SK-N-SH (cell line): ENCODE results near the gene SPTBN1. TPM values are rescaled to one million over a fixed set of nuclear protein-coding genes. Genes with fewer than 3 reads are reported as not detected.
A peak's percentile ranks its signal among the peaks of the same experiment; 100 is the strongest.

ENCODE experiments used
- CTCF ChIA-PET: fragments of 300-600, 350-600 bp; formaldehyde crosslinking; extraction: SDS; loops from one replicate; lab custom pipeline; 2021; lab: Yijun Ruan, JAX
- POLR2A ChIA-PET: fragments of 350-600 bp; sonication (Branson Sonifier 250); formaldehyde crosslinking; extraction: SDS; loops from one replicate; lab custom pipeline; 2020; ENCODE audit warnings: antibody characterized with exemption, inconsistent platforms; lab: Yijun Ruan, JAX
- DNase-seq: peaks from one replicate; pipeline ENCODE4 v3.0.0; 2012
- H2AFZ ChIP-seq: fragments of 200-600 bp; sonication (generic); 2 replicates; pipeline ENCODE4 v1.8.1; 2016; ENCODE audit warnings: antibody characterized with exemption, mild to moderate bottlenecking, low read depth
- H3F3A ChIP-seq: fragments of 200-600 bp; sonication (generic); replicated peaks from 2 replicates; pipeline ENCODE3; 2016; ENCODE audit warnings: antibody characterized with exemption, mild to moderate bottlenecking; ENCODE audit not compliant: insufficient read depth
- H3K27ac ChIP-seq, 2 experiments: fragments of 200-500 bp in 1 of 2; fragments of 200-600 bp in 1 of 2; sonication (Bioruptor generic) in 1 of 2; sonication (generic), shearing (Covaris generic) in 1 of 2; 2 replicates each; pipeline versions ENCODE4 v1.5.1 to v1.6.1; 2014 to 2016; ENCODE audit warnings: low read depth in 2 of 2, inconsistent platforms in 1 of 2, low read length in 1 of 2, mild to moderate bottlenecking in 1 of 2, mixed read lengths in 1 of 2
- H3K27me3 ChIP-seq: fragments of 200-600 bp; sonication (generic), shearing (Covaris generic); 2 replicates; pipeline ENCODE4 v1.6.1; 2016; ENCODE audit warnings: mixed run types; ENCODE audit not compliant: insufficient read depth
- H3K36me3 ChIP-seq, 2 experiments: fragments of 200-500 bp in 1 of 2; fragments of 200-600 bp in 1 of 2; sonication (Bioruptor generic) in 1 of 2; sonication (generic) in 1 of 2; replicated peaks in 1 of 2; 2 replicates each; pipeline versions ENCODE3 to v1.5.1; 2014 to 2016; ENCODE audit warnings: low read length in 1 of 2, mild to moderate bottlenecking in 1 of 2; ENCODE audit not compliant: insufficient read depth in 2 of 2, control insufficient read depth in 1 of 2
- H3K4me1 ChIP-seq, 2 experiments: fragments of 200-500 bp in 1 of 2; fragments of 200-600 bp in 1 of 2; sonication (Bioruptor generic) in 1 of 2; sonication (generic), shearing (Covaris generic) in 1 of 2; 2 replicates each; pipeline versions ENCODE4 v1.5.1 to v1.6.1; 2014 to 2016; ENCODE audit warnings: low read depth in 1 of 2, low read length in 1 of 2, mixed run types in 1 of 2; ENCODE audit not compliant: insufficient read depth in 2 of 2, control insufficient read depth in 1 of 2
- H3K4me2 ChIP-seq: fragments of 200-600 bp; sonication (generic), shearing (Covaris generic); 2 replicates; pipeline ENCODE4 v1.6.1; 2017; ENCODE audit warnings: mixed run types
- H3K4me3 ChIP-seq, 2 experiments: fragments of 200-500 bp in 1 of 2; fragments of 200-600 bp in 1 of 2; sonication (Bioruptor generic) in 1 of 2; sonication (generic), shearing (Covaris generic) in 1 of 2; 2 replicates each; pipeline versions ENCODE4 v1.5.1 to v1.8.1; 2014 to 2016; ENCODE audit warnings: low read depth in 2 of 2, inconsistent platforms in 1 of 2, low read length in 1 of 2, mild to moderate bottlenecking in 1 of 2, mixed read lengths in 1 of 2, moderate library complexity in 1 of 2
- H3K79me2 ChIP-seq: fragments of 200-600 bp; sonication (generic); 2 replicates; pipeline ENCODE4 v1.8.1; 2017; ENCODE audit warnings: mild to moderate bottlenecking; ENCODE audit not compliant: insufficient read depth
- H3K9ac ChIP-seq: fragments of 200-600 bp; sonication (generic); 2 replicates; pipeline ENCODE4 v1.6.1; 2017; ENCODE audit warnings: mixed run types
- H3K9me2 ChIP-seq: fragments of 200-600 bp; sonication (generic); 2 replicates; pipeline ENCODE4 v1.6.1; 2017; ENCODE audit warnings: mixed run types
- H3K9me3 ChIP-seq: fragments of 200-600 bp; sonication (generic); 2 replicates; pipeline ENCODE4 v1.6.1; 2017; ENCODE audit warnings: mixed run types, mild to moderate bottlenecking, moderate library complexity
- H4K20me1 ChIP-seq: fragments of 200-600 bp; sonication (generic); 2 replicates; pipeline ENCODE4 v1.6.1; 2017; ENCODE audit warnings: mild to moderate bottlenecking, mixed run types; ENCODE audit not compliant: insufficient read depth
- CHD2 ChIP-seq: fragments of 150-350 bp; IDR thresholded peaks from 2 replicates; pipeline ENCODE4 v1.6.1; 2018; ENCODE audit warnings: low read length; ENCODE audit not compliant: partially characterized antibody
- ELF1 ChIP-seq: IDR thresholded peaks from 2 replicates; pipeline ENCODE4 v1.4.0; 2012
- EP300 ChIP-seq, 2 experiments: IDR thresholded peaks; 2 replicates each; pipeline versions ENCODE4 v1.4.0 to v1.6.1; 2012; ENCODE audit warnings: borderline replicate concordance in 1 of 2, low read depth in 1 of 2, low read length in 1 of 2
- EZH2phosphoT487 ChIP-seq: fragments of 200-600 bp; sonication (generic); IDR thresholded peaks from 2 replicates; pipeline ENCODE4 v1.6.1; 2017; ENCODE audit warnings: low read depth, mixed run types, mild to moderate bottlenecking, antibody characterized with exemption, moderate library complexity, borderline replicate concordance
- FOSL2 ChIP-seq: IDR thresholded peaks from 2 replicates; pipeline ENCODE4 v1.4.0; 2012; ENCODE audit warnings: low read depth, mild to moderate bottlenecking, moderate library complexity, borderline replicate concordance
- GABPA ChIP-seq: IDR thresholded peaks from 2 replicates; pipeline ENCODE4 v1.4.0; 2012; ENCODE audit warnings: low read depth, mild to moderate bottlenecking
- GATA2 ChIP-seq: sonication (generic); formaldehyde crosslinking; IDR thresholded peaks from 2 replicates; pipeline ENCODE4 v1.5.0; 2020; ENCODE audit warnings: mild to moderate bottlenecking, missing genetic modification reagents
- JUND ChIP-seq: IDR thresholded peaks from 2 replicates; pipeline ENCODE4 v1.4.0; 2012
- MAX ChIP-seq: IDR thresholded peaks from 2 replicates; pipeline ENCODE4 v1.4.0; 2012; ENCODE audit warnings: low read depth
- MEF2A ChIP-seq: IDR thresholded peaks from 2 replicates; pipeline ENCODE4 v1.4.0; 2012; ENCODE audit warnings: low read depth, borderline replicate concordance
- MXI1 ChIP-seq: IDR thresholded peaks from 2 replicates; pipeline ENCODE4 v1.6.1; 2012; ENCODE audit warnings: mild to moderate bottlenecking, low read depth, low read length, improper control_type of control experiment
- NFIC ChIP-seq: IDR thresholded peaks from 2 replicates; pipeline ENCODE4 v1.4.0; 2012; ENCODE audit warnings: borderline replicate concordance
- PBX3 ChIP-seq: IDR thresholded peaks from 2 replicates; pipeline ENCODE4; 2012
- POLR2AphosphoS5 ChIP-seq: IDR thresholded peaks from 2 replicates; pipeline ENCODE4 v1.6.1; 2012; ENCODE audit warnings: low read depth, low read length
- RAD21 ChIP-seq: IDR thresholded peaks from 2 replicates; pipeline ENCODE4 v1.6.1; 2012; ENCODE audit warnings: mild to moderate bottlenecking, low read length
- RCOR1 ChIP-seq: fragments of 150-350 bp; IDR thresholded peaks from 2 replicates; pipeline ENCODE4 v1.6.1; 2017; ENCODE audit warnings: antibody characterized with exemption, low read length
- REST ChIP-seq: IDR thresholded peaks from 2 replicates; pipeline ENCODE4 v1.6.1; 2012; ENCODE audit warnings: mild to moderate bottlenecking, low read depth, low read length, moderate library complexity
- RFX5 ChIP-seq: IDR thresholded peaks from 2 replicates; pipeline ENCODE4 v1.6.1; 2012; ENCODE audit warnings: mild to moderate bottlenecking, improper control_type of control experiment, low read length
- SIN3A ChIP-seq: IDR thresholded peaks from 2 replicates; pipeline ENCODE4 v1.6.1; 2012; ENCODE audit warnings: low read depth, mild to moderate bottlenecking, low read length, moderate library complexity, borderline replicate concordance
- SMC3 ChIP-seq: IDR thresholded peaks from 2 replicates; pipeline ENCODE4 v1.6.1; 2012; ENCODE audit warnings: low read depth, low read length, improper control_type of control experiment
- TAF1 ChIP-seq: IDR thresholded peaks from 2 replicates; pipeline ENCODE4 v1.6.1; 2012; ENCODE audit warnings: low read depth, mild to moderate bottlenecking, low read length, moderate library complexity, borderline replicate concordance
- TCF12 ChIP-seq: IDR thresholded peaks from 2 replicates; pipeline ENCODE4 v1.4.0; 2012
- TEAD4 ChIP-seq: IDR thresholded peaks from 2 replicates; pipeline ENCODE4 v1.4.0; 2012; ENCODE audit warnings: mild to moderate bottlenecking, borderline replicate concordance; ENCODE audit not compliant: insufficient read depth
- USF1 ChIP-seq: IDR thresholded peaks from 2 replicates; pipeline ENCODE4 v1.4.0; 2012; ENCODE audit warnings: low read depth, borderline replicate concordance
- USF2 ChIP-seq: fragments of 150-350 bp; IDR thresholded peaks from 2 replicates; pipeline ENCODE4 v1.6.1; 2017; ENCODE audit warnings: antibody characterized with exemption, low read length, low read depth, borderline replicate concordance
- YY1 ChIP-seq: IDR thresholded peaks from 2 replicates; pipeline ENCODE4 v1.4.0; 2012; ENCODE audit warnings: low read depth, mild to moderate bottlenecking
- ZBTB33 ChIP-seq: IDR thresholded peaks from 2 replicates; pipeline ENCODE4 v1.4.0; 2012; ENCODE audit warnings: low read depth, borderline replicate concordance
- WGBS: methylation state at CpG from one replicate; pipeline ENCODE4 v1.1.6; 2017; ENCODE audit warnings: low lambda C conversion rate; 5-methylcytosine and 5-hydroxymethylcytosine counted together
- polyA plus RNA-seq, 3 experiments: library from polyadenylated mRNA; depleted of rRNA; stranded (reverse); fragments of >200 nt; gene quantifications; 2 replicates each; pipeline ENCODE4 v1.2.3, GENCODE V29; 2012

Gene SPTBN1
- polyA plus RNA-seq, 1 of the 3 experiments (the other 2 are of a cell fraction) = 29.1 TPM

- Histone ChIP-seq H4K20me1 (no peaks in the 10 kb centered on the region), H3K9me2 (no peaks in the 10 kb centered on the region), H3K27ac (peak overlapping the region; percentile 31 to 87; a peak in 3 of 4 replicates), H2AFZ (no peak overlapping the region), H3K4me3 (no peak overlapping the region), H3F3A (peaks cover 24% of the 10 kb centered on the region), H3K4me1 (peaks cover 11 to 19% of the 10 kb centered on the region in 2 experiments; a peak in 3 of 4 replicates), H3K79me2 (peaks cover 36% of the 10 kb centered on the region), H3K27me3 (no peaks in the 10 kb centered on the region), H3K9me3 (no peaks in the 10 kb centered on the region), H3K4me2 (peak overlapping the region; percentile 38), H3K9ac (peak overlapping the region; percentile 17; the same call in 1 of the 2 replicates), H3K36me3 (peaks cover 18 to 41% of the 10 kb centered on the region in 2 experiments)
- POLR2A ChIA-PET = no interaction called here
- CTCF ChIA-PET = interaction anchor here (1.3 to 2.7 kb wide), 5 partner anchors 8 to 425 kb away, joined by 3 to 11 read pairs (median 6); no protein-coding TSS in a partner anchor
- DNase-seq = no peak
- 6% methylated on average over 5 of the region's 5 CpGs for WGBS
- TF ChIP-seq FOSL2 = peak; percentile 90
- TF ChIP-seq PBX3 = peak; percentile 70
- TF ChIP-seq TAF1 = no peak
- TF ChIP-seq MXI1 = no peak
- TF ChIP-seq USF1 = no peak
- no peak for TF ChIP-seq ELF1
- TF ChIP-seq CHD2 = no peak
- TF ChIP-seq SIN3A = no peak
- TF ChIP-seq TEAD4 = no peak
- TF ChIP-seq REST = no peak
- no peak for TF ChIP-seq POLR2AphosphoS5
- peak; percentile 43 for TF ChIP-seq NFIC
- no peak for TF ChIP-seq RCOR1
- peak; percentile 76 for TF ChIP-seq JUND
- no peak for TF ChIP-seq MAX
- no peak for TF ChIP-seq USF2
- no peak for TF ChIP-seq EP300 (IDR thresholded peaks at IDR 0.05; ENCODE audit: borderline replicate concordance in 1 of 2, low read depth in 1 of 2, low read length in 1 of 2)
- TF ChIP-seq YY1 = no peak
- no peak for TF ChIP-seq RAD21
- 0 out of 2 replicates have a peak, but pooled peaks have one; percentile 15 for TF ChIP-seq ZBTB33
- peak; percentile 66 for TF ChIP-seq TCF12
- TF ChIP-seq MEF2A = no peak
- TF ChIP-seq RFX5 = no peak
- no peak for TF ChIP-seq GABPA
- no peak for TF ChIP-seq SMC3
- no peak for TF ChIP-seq EZH2phosphoT487
- TF ChIP-seq GATA2 (CRISPR knock-in tag) = no peak
Measured at GRCh38 chr2:54531558-54531957, 75.4 kb downstream of the SPTBN1 start.
